CD4-positive, alpha-beta T cell (primary cell): ENCODE data around the gene DIPK1B. TPM values are rescaled to one million over a fixed set of nuclear protein-coding genes. Genes with fewer than 3 reads are reported as not detected.

Experiments used
- ATAC-seq: fragments of 200-7000 bp; cut with Tn5 transposase; one replicate; pipeline ENCODE4 v1.10.0; 2022; ENCODE audit warnings: mild to moderate bottlenecking; ENCODE audit not compliant: poor library complexity
- CTCF ChIA-PET: fragments of 350-600 bp; sonication (Branson Sonifier 250); formaldehyde crosslinking; loops from one replicate; lab custom pipeline; 2021; ENCODE audit warnings: antibody characterized with exemption, inconsistent platforms; lab: Charles Lee
- POLR2A ChIA-PET: fragments of 350-600 bp; sonication (Branson Sonifier 250); formaldehyde crosslinking; loops from one replicate; lab custom pipeline; 2021; ENCODE audit warnings: antibody characterized with exemption, inconsistent platforms; lab: Charles Lee
- DNase-seq, 14 experiments: peaks; one replicate each; pipeline ENCODE4 v3.0.0-alpha.2; 2013 to 2020; ENCODE audit warnings: mixed read lengths in 2 of 14
- H3K27ac ChIP-seq, 2 donors: one replicate each; pipeline versions ENCODE4 v1.5.1 to v1.7.0; 2013; ENCODE audit warnings: low read length in 2 of 2, low read depth in 1 of 2, mild to moderate bottlenecking in 1 of 2
- H3K27me3 ChIP-seq, 2 experiments: 1 replicate in 1 of 2; 2 replicates in 1 of 2; pipeline versions ENCODE4 v1.6.1 to v1.7.0; 2013; ENCODE audit warnings: low read length in 2 of 2, control low read depth in 1 of 2, mild to moderate bottlenecking in 1 of 2, moderate library complexity in 1 of 2; ENCODE audit not compliant: insufficient read depth in 2 of 2, control insufficient read depth in 1 of 2
- H3K36me3 ChIP-seq: one replicate; pipeline ENCODE4 v1.6.1; 2013; ENCODE audit warnings: low read length, control low read depth; ENCODE audit not compliant: insufficient read depth
- H3K4me1 ChIP-seq: one replicate; pipeline ENCODE4 v1.6.1; 2013; ENCODE audit warnings: low read length, control low read depth; ENCODE audit not compliant: insufficient read depth
- H3K4me3 ChIP-seq: one replicate; pipeline ENCODE4 v1.5.1; 2013; ENCODE audit warnings: mild to moderate bottlenecking, low read length, moderate library complexity
- H3K9me3 ChIP-seq, 2 experiments: 1 replicate in 1 of 2; 2 replicates in 1 of 2; pipeline versions ENCODE4 v1.6.1 to v1.7.0; 2013; ENCODE audit warnings: low read length in 2 of 2, mild to moderate bottlenecking in 2 of 2, control low read depth in 1 of 2, moderate library complexity in 1 of 2; ENCODE audit not compliant: control insufficient read depth in 1 of 2, insufficient read depth in 1 of 2
- H3K27ac Mint-ChIP-seq: one replicate; pipeline ENCODE4 v1.8.0; 2020; ENCODE audit warnings: mixed read lengths
- H3K27me3 Mint-ChIP-seq: one replicate; pipeline ENCODE4 v1.8.0; 2021; ENCODE audit warnings: mixed read lengths
- H3K36me3 Mint-ChIP-seq: one replicate; pipeline ENCODE4 v1.8.0; 2021; ENCODE audit warnings: low read depth, mixed read lengths
- H3K4me1 Mint-ChIP-seq: one replicate; pipeline ENCODE4 v1.8.0; 2021; ENCODE audit warnings: low read depth, mixed read lengths
- H3K4me3 Mint-ChIP-seq: one replicate; pipeline ENCODE4 v1.8.0; 2020; ENCODE audit warnings: mild to moderate bottlenecking, mixed read lengths
- H3K9me3 Mint-ChIP-seq: one replicate; pipeline ENCODE4 v1.8.0; 2020; ENCODE audit warnings: mixed read lengths
- CTCF ChIP-seq: fragments of 200-600 bp; IDR thresholded peaks from one replicate; pipeline ENCODE4 v1.8.0; 2022; ENCODE audit warnings: antibody characterized with exemption, mild to moderate bottlenecking
- intact Hi-C, 2 experiments: fragments of 100-400 bp; cut with DNase I in 1 of 2; cut with micrococcal nuclease in 1 of 2; formaldehyde crosslinking; loops; one replicate each; pipeline versions ENCODE4 v1.15.1 to v1.9.0; 2023 to 2025; cut with DNase I, micrococcal nuclease
- total RNA-seq, 174 experiments: library from RNA in 2 of 174; stranded (reverse) in 2 of 174; gene quantifications; one replicate each; pipeline ENCODE4 v1.2.3 and lab custom pipeline; 2021 to 2026

Gene DIPK1B
- total RNA-seq, 2 experiments from 2014 or later, result 0.11 TPM; not detected in 1

DNA sequence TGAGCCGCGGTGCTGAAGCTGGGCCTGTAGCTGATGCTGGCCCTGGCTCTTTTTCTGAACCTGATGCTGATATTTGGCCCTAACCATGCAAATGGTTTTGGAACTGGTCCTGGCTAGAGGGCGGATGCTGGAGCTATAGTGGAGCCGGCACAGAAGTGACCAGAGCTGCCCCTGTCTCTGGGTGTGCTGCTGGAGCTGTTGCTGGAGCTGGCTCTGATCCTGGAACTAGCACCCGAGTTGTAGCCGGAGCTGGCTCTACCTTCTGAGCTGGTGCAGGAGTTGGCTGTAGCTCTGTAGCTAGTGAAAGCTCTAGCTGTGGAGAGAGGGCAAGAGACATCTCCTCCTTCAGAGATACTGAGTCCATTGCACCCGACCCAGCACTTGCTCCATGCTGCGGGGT lies 17.6 kb downstream of the DIPK1B start:
- ChIA-PET CTCF (no interaction called here), POLR2A (interaction anchor here (0.6 to 1.3 kb wide), 2 partner anchors 12 to 62 kb away, joined by 4 read pairs; no protein-coding TSS in a partner anchor)
- intact Hi-C loops, result loop anchor here in 1 of 2 experiments (2.0 to 5.0 kb wide), 3 partner anchors 183 to 319 kb away; partner anchors contain the start of genes ENTR1, NOTCH1 and PMPCA
- Mint-ChIP-seq H3K36me3 (peaks cover 27% of the 10 kb centered on the region), H3K4me1 (peaks cover 12% of the 10 kb centered on the region), H3K27me3 (peaks cover 7% of the 10 kb centered on the region), H3K27ac (peak overlapping the region; percentile 44), H3K4me3 (peak overlapping the region; percentile 73), H3K9me3 (no peaks in the 10 kb centered on the region)
- no peak for ATAC-seq
- TF ChIP-seq CTCF, result no peak
- H3K9me3 ChIP-seq, result no peaks in the 10 kb centered on the region
- DNase-seq, result no peak
- H3K27ac ChIP-seq, result no peak overlapping the region
- H3K27me3 ChIP-seq, result no peaks in the 10 kb centered on the region
- H3K4me1 ChIP-seq, result peaks cover 37% of the 10 kb centered on the region
- no peak overlapping the region for H3K4me3 ChIP-seq
- peaks cover 19% of the 10 kb centered on the region for H3K36me3 ChIP-seq

DNA sequence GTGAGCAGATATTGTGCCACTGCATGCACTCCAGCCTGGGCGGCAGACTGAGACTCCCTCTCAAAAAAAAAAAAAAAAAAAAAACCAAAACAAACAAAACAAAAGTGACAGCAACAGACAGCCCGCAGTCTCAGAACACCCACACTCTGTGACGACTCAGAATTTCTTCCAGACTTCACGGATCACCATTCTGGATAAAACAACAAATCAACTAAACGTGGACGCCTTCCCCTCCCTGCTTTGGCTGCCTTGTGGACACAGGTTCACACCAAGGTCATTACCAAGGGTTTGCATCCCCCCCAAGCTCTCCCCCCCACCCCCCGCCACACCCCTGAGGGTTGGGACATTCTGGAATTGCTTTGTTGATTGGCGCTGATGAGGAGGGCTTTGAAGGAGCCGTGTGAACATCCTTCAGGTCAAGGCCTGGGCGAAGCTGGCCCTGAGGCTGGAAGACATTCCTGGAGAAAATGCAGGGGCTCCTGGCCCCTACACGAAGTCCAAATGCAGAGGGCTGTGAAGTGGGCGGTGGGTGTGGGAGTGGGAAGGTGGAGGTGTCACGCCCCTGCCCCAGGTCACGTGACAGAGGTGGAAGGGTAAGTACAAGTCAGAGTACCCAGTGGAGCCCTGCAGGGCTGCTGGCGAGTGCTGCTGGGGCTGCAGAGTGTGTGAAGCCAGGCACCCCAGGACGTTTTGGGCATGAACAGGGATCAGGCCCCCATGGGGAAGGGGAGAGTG lies 20.2 kb downstream of the DIPK1B start:
- TF ChIP-seq CTCF, result no peak
- ATAC-seq (no peak), DNase-seq (no peak)
- Histone ChIP-seq H3K27me3 (no peaks in the 10 kb centered on the region), H3K4me3 (no peak overlapping the region), H3K4me1 (peaks cover 12% of the 10 kb centered on the region), H3K9me3 (no peaks in the 10 kb centered on the region), H3K36me3 (no peaks in the 10 kb centered on the region), H3K27ac (no peak overlapping the region)
- CTCF ChIA-PET, result no interaction called here
- Mint-ChIP-seq H3K9me3 (no peaks in the 10 kb centered on the region), H3K4me1 (peaks cover under 1% of the 10 kb centered on the region), H3K27me3 (peaks cover under 1% of the 10 kb centered on the region), H3K36me3 (peaks cover 2% of the 10 kb centered on the region), H3K4me3 (no peak overlapping the region), H3K27ac (no peak overlapping the region)
- POLR2A ChIA-PET, result no interaction called here
- intact Hi-C loops, result no loop called here

GRCh38 chr9:136733611-136734010 lies 21.2 kb downstream of the DIPK1B start:
- H3K36me3 ChIP-seq, result no peaks in the 10 kb centered on the region
- POLR2A ChIA-PET, result no interaction called here
- no peaks in the 10 kb centered on the region for H3K9me3 ChIP-seq
- no peak overlapping the region for H3K27ac ChIP-seq
- peaks cover 7% of the 10 kb centered on the region for H3K4me1 ChIP-seq
- H3K27me3 Mint-ChIP-seq, result no peaks in the 10 kb centered on the region
- H3K27me3 ChIP-seq, result no peaks in the 10 kb centered on the region
- intact Hi-C loops, result no loop called here
- no peak for ATAC-seq
- H3K9me3 Mint-ChIP-seq, result no peaks in the 10 kb centered on the region
- no peaks in the 10 kb centered on the region for H3K36me3 Mint-ChIP-seq
- H3K27ac Mint-ChIP-seq, result no peak overlapping the region
- H3K4me3 ChIP-seq, result no peak overlapping the region
- no peak for TF ChIP-seq CTCF
- no peak for DNase-seq
- no peaks in the 10 kb centered on the region for H3K4me1 Mint-ChIP-seq
- CTCF ChIA-PET, result no interaction called here
- H3K4me3 Mint-ChIP-seq, result no peak overlapping the region
